Measurements from ENCODE around the gene PRR9. TPM values are rescaled to one million over a fixed set of nuclear protein-coding genes. Genes with fewer than 3 reads are reported as not detected.

The PRR9 gene
- total RNA-seq, 1 donor from 2014 or later: not detected

DNA sequence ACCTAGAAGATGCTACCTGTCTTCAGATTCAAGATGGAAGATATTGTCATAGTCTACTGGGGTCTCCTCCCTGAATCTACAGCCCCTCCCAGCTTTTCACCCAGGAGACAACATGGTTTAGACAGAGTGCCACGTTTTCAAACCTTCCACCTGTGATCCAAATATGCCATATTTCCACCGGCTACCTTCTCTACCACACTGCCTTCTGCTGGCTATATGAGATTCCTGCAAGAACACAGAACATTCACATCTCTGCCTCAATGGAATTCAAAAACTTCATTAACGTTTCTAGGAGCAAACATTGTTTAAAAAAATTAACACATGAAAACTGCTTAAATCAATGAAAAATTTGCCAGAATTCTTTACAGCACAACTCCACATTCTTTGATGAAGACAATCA, 27.0 kb upstream of the PRR9 start:
- no peaks in the 10 kb centered on the region for H3K27me3 ChIP-seq (ENCODE audit: control insufficient read depth, insufficient read depth, low read length)
- FAIRE-seq (no peak), DNase-seq (ENCODE audit: low read depth) (peak; percentile 48)
- no peaks in the 10 kb centered on the region for H3K36me3 ChIP-seq (ENCODE audit: control insufficient read depth, insufficient read depth, low read length)
- no peak overlapping the region for H3K4me3 ChIP-seq (ENCODE audit: low read depth, low read length)
- TF ChIP-seq, protein P1, sequence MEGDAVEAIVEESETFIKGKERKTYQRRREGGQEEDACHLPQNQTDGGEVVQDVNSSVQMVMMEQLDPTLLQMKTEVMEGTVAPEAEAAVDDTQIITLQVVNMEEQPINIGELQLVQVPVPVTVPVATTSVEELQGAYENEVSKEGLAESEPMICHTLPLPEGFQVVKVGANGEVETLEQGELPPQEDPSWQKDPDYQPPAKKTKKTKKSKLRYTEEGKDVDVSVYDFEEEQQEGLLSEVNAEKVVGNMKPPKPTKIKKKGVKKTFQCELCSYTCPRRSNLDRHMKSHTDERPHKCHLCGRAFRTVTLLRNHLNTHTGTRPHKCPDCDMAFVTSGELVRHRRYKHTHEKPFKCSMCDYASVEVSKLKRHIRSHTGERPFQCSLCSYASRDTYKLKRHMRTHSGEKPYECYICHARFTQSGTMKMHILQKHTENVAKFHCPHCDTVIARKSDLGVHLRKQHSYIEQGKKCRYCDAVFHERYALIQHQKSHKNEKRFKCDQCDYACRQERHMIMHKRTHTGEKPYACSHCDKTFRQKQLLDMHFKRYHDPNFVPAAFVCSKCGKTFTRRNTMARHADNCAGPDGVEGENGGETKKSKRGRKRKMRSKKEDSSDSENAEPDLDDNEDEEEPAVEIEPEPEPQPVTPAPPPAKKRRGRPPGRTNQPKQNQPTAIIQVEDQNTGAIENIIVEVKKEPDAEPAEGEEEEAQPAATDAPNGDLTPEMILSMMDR (IDR thresholded peaks at IDR 0.05; ENCODE audit: insufficient read depth, low read length, severe bottlenecking): peak; percentile 71

DNA sequence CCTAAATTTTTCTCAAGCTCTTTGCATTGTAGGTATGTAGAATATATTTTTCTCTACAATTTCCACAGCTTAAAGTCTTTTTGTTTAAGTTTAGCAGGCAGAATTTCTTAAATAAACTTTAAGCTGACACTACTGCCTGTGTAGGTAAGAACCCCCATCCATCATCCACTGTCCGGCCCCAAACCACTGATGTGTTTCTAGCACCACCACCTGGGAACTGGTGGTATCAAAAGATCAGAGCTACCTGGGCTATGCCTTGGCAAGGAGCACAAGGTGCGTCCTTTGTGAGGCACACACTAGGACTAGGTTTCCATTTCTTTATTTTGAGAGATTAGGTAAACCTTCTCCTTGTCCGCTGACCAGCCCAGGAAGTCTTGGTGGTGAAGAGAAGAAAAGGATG, 24.7 kb upstream of the PRR9 start:
- no peaks in the 10 kb centered on the region for H3K36me3 ChIP-seq (ENCODE audit: control insufficient read depth, insufficient read depth, low read length)
- DNase-seq (ENCODE audit: low read depth) (peak; percentile 53), FAIRE-seq (no peak)
- no peak overlapping the region for H3K4me3 ChIP-seq (ENCODE audit: low read depth, low read length)
- no peaks in the 10 kb centered on the region for H3K27me3 ChIP-seq (ENCODE audit: control insufficient read depth, insufficient read depth, low read length)
- TF ChIP-seq, protein P1 (IDR thresholded peaks at IDR 0.05; ENCODE audit: insufficient read depth, low read length, severe bottlenecking): peak; percentile 78

DNA sequence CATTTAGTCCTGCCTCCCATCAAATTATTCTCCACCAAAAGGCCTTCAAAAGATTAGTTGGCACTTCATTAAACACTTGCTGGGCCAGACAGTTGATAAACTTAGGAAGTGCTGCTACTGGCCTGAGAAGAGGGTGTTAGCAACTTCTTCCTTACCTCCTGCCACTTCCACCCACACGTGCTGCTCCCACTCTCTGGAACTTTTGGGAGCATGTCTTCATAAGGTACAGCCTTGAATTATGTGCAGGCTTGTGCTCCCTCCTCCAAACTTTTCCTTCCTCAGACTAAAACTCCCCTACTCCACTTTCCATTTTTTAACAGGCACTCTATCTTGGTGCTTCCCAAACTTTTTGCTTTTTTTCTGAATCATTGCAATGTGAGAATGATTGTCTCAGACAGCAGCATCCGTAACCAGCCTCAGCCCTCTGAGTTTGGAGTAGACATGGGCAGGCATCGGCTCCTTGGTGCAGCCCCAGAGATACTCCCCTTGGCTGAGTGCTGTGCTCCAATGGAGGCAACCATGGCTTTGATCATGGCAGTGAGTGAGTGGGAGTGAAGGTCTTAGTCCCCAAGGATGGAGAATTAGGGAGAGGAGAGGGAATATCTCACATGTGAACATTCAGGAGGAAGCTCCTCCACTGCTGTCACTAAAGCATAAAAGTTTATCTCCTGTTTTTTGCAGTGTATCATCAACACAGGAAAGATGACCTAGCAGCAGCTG, 22.9 kb upstream of the PRR9 start:
- FAIRE-seq (no peak), DNase-seq (ENCODE audit: low read depth) (no peak)
- Histone ChIP-seq H3K36me3 (ENCODE audit: control insufficient read depth, insufficient read depth, low read length) (no peaks in the 10 kb centered on the region), H3K27me3 (ENCODE audit: control insufficient read depth, insufficient read depth, low read length) (peaks cover 1% of the 10 kb centered on the region), H3K4me3 (ENCODE audit: low read depth, low read length) (no peak overlapping the region)
- TF ChIP-seq, protein P1 (IDR thresholded peaks at IDR 0.05; ENCODE audit: insufficient read depth, low read length, severe bottlenecking): no peak

DNA sequence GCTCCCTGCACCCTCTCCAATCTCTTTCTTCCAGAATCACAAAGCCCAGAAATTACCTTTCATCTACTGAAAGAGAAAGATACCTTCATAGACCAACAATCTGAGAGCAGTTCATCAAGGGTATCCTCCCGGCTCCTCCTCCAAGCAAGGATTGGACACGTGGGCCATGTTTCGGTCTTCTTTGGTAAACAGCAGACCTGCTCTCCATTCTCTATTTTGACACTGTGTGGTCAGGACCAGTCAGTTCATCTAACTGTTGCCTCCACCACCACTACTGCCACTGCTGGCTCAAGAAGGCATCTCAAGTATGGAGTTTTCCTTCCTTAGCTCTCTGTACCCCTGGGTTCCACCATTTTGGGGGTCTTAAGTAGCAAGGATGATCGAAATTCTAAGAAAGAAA, 22.2 kb upstream of the PRR9 start:
- H3K27me3 ChIP-seq (ENCODE audit: control insufficient read depth, insufficient read depth, low read length): peaks cover 1% of the 10 kb centered on the region
- FAIRE-seq: no peak

DNA sequence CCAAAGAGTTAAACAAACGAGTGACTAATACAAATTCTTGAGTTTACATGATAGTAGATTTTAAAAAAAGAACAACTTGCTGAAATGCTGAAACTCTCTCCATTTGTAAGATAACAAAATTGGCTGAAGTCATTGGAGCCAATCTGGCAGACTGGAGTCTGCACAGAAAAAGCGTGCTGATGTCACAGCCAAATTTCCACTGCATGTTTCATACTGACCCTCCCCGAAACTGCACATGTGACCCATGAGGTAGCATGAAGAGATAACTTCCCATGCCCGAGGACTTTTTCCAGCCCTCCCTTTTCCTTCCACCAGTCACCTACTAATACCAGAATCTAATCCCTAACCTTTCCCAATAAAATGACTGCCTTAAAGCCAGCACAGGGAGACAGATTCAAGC, 15.4 kb upstream of the PRR9 start:
- FAIRE-seq: peak; percentile 68
- DNase-seq (ENCODE audit: low read depth): no peak
- no peaks in the 10 kb centered on the region for H3K36me3 ChIP-seq (ENCODE audit: control insufficient read depth, insufficient read depth, low read length)
- H3K27me3 ChIP-seq (ENCODE audit: control insufficient read depth, insufficient read depth, low read length): peaks cover 1% of the 10 kb centered on the region
- TF ChIP-seq, protein P1 (IDR thresholded peaks at IDR 0.05; ENCODE audit: insufficient read depth, low read length, severe bottlenecking): no peak
- no peak overlapping the region for H3K4me3 ChIP-seq (ENCODE audit: low read depth, low read length)

More for the DNA sequence above, 22.2 kb upstream of the PRR9 start:
- Histone ChIP-seq H3K4me3 (ENCODE audit: low read depth, low read length) (no peak overlapping the region), H3K36me3 (ENCODE audit: control insufficient read depth, insufficient read depth, low read length) (no peaks in the 10 kb centered on the region)
- TF ChIP-seq, protein P1 (IDR thresholded peaks at IDR 0.05; ENCODE audit: insufficient read depth, low read length, severe bottlenecking): no peak
- DNase-seq (ENCODE audit: low read depth): no peak

DNA sequence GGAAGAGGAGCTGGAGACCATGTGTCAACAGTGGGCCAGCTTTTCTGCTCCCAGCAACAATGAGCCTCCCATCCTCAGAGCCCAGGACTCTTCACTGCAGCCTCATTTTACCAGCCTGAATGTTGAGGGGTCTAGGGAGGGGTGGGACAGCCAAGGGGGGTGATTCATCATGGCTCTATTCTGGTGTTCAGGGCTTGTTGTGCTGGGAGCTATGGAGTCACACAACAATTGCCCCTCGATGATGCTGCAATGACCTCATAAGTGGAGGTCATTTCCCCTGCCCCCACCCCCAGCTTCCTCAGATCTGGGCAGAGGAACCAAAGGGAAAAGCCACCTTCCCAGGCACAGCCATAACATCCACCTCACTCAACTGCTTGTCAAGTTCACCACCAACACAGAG, 14.3 kb upstream of the PRR9 start, which contains the start of gene LELP1:
Gene LELP1 (plus strand): TSS at position 301 of the 400 bp plus-strand sequence. CDS start 1,278 bp downstream, outside the sequence.
- no peak within 1 kb of the TSS for H3K4me3 ChIP-seq (ENCODE audit: low read depth, low read length)
- TF ChIP-seq, protein P1 (IDR thresholded peaks at IDR 0.05; ENCODE audit: insufficient read depth, low read length, severe bottlenecking): no peak
- no peaks in the 10 kb centered on the region for H3K36me3 ChIP-seq (ENCODE audit: control insufficient read depth, insufficient read depth, low read length)
- peaks cover 1% of the 10 kb centered on the region for H3K27me3 ChIP-seq (ENCODE audit: control insufficient read depth, insufficient read depth, low read length)
- DNase-seq (ENCODE audit: low read depth) (no peak), FAIRE-seq (no peak)

Measured in bronchial epithelial cell (primary cell).